SK-MEL-5 (cell line): ENCODE data around the gene STARD13. TPM values are rescaled to one million over a fixed set of nuclear protein-coding genes. Genes with fewer than 3 reads are reported as not detected.

Source experiments
- DNase-seq: peaks from one replicate; pipeline ENCODE4 v3.0.0-alpha.2; 2016; ENCODE audit warnings: low read depth, low spot score
- in situ Hi-C: cut with HindIII; loops from 2 replicates; pipeline ENCODE4 v1.10.0; 2016; ENCODE audit warnings: low sequenced_read_pairs, high pct_unique_total_duplicates, low pct_unique_long_range_greater_than_20kb
- total RNA-seq: library from RNA; depleted of rRNA; stranded (reverse); fragments of >200 nt; shearing (Covaris generic); gene quantifications from 2 replicates; pipeline ENCODE4 v1.2.3, GENCODE V29; 2014

The STARD13 gene
- total RNA-seq, 1 experiment from 2014 or later: 4.5 TPM

- DNase-seq: no peak
- in situ Hi-C loops: no loop called here
These were observed 67.5 kb downstream of the STARD13 start for GRCh38 chr13:33218020-33218419.

GRCh38 chr13:33217256-33217655 lies 68.3 kb downstream of the STARD13 start:
- no peak for DNase-seq
- in situ Hi-C loops: no loop called here

GRCh38 chr13:33213797-33214196 lies 71.8 kb downstream of the STARD13 start:
- no peak for DNase-seq
- in situ Hi-C loops: no loop called here

- in situ Hi-C loops: no loop called here
These were observed 72.4 kb downstream of the STARD13 start for GRCh38 chr13:33213024-33213768.

GRCh38 chr13:33212396-33212795 lies 73.2 kb downstream of the STARD13 start:
- no peak for DNase-seq
- in situ Hi-C loops: no loop called here

More at GRCh38 chr13:33213024-33213768, 72.4 kb downstream of the STARD13 start:
- no peak for DNase-seq

- DNase-seq: no peak
- in situ Hi-C loops: no loop called here
These were observed 75.5 kb downstream of the STARD13 start for GRCh38 chr13:33210090-33210489.

GRCh38 chr13:33208290-33209220 lies 77.0 kb downstream of the STARD13 start:
- no peak for DNase-seq
- in situ Hi-C loops: no loop called here

- in situ Hi-C loops: no loop called here
- peak; percentile 54 for DNase-seq
These were observed 78.0 kb downstream of the STARD13 start for GRCh38 chr13:33207615-33207961.

- in situ Hi-C loops: no loop called here
- no peak for DNase-seq
These were observed 78.5 kb downstream of the STARD13 start for GRCh38 chr13:33206945-33207614.

- in situ Hi-C loops: no loop called here
- DNase-seq: no peak
These were observed 79.1 kb downstream of the STARD13 start for GRCh38 chr13:33206425-33206824.

- DNase-seq: peak; percentile 59
- in situ Hi-C loops: no loop called here
These were observed 79.7 kb downstream of the STARD13 start for GRCh38 chr13:33205804-33206221.

GRCh38 chr13:33205224-33205623 lies 80.3 kb downstream of the STARD13 start:
- in situ Hi-C loops: no loop called here
- DNase-seq: no peak

- in situ Hi-C loops: no loop called here
- DNase-seq: no peak
These were observed 81.2 kb downstream of the STARD13 start for GRCh38 chr13:33204130-33204927.

GRCh38 chr13:33202644-33203169 lies 82.8 kb downstream of the STARD13 start:
- in situ Hi-C loops: no loop called here
- no peak for DNase-seq

GRCh38 chr13:33201659-33202058 lies 83.9 kb downstream of the STARD13 start:
- in situ Hi-C loops: no loop called here
- no peak for DNase-seq

- in situ Hi-C loops: no loop called here
- DNase-seq: no peak
These were observed 86.2 kb downstream of the STARD13 start for GRCh38 chr13:33199289-33199850.

GRCh38 chr13:33197541-33197971 lies 88.0 kb downstream of the STARD13 start:
- DNase-seq: no peak
- in situ Hi-C loops: no loop called here
